Activated B cell treated with CpG ODN at 0.5 μM for 24 hours (primary cell): Measurements from ENCODE around the gene LETM1. TPM values are rescaled to one million over a fixed set of nuclear protein-coding genes. Genes with fewer than 3 reads are reported as not detected.

ENCODE experiments used
- ATAC-seq: fragments of 200-7000 bp; cut with Tn5 transposase; one replicate; pipeline ENCODE4 v1.10.0; 2021; ENCODE audit warnings: low read depth, mild to moderate bottlenecking, moderate library complexity
- CTCF ChIA-PET: fragments of 350-600 bp; sonication (Branson Sonifier 250); formaldehyde crosslinking; loops from one replicate; lab custom pipeline; 2021; ENCODE audit warnings: antibody characterized with exemption; lab: Charles Lee
- POLR2A ChIA-PET: fragments of 350-600 bp; sonication (Branson Sonifier 250); formaldehyde crosslinking; loops from one replicate; lab custom pipeline; 2021; ENCODE audit warnings: antibody characterized with exemption; lab: Charles Lee
- DNase-seq: peaks from one replicate; pipeline ENCODE4 v3.0.0; 2022
- H3K27ac Mint-ChIP-seq: one replicate; pipeline ENCODE4 v1.8.0; 2020; ENCODE audit warnings: mixed read lengths
- H3K27me3 Mint-ChIP-seq: one replicate; pipeline ENCODE4 v1.8.0; 2021; ENCODE audit warnings: mixed read lengths
- H3K36me3 Mint-ChIP-seq: one replicate; pipeline ENCODE4 v1.8.0; 2021; ENCODE audit warnings: low read depth, mixed read lengths
- H3K4me1 Mint-ChIP-seq: one replicate; pipeline ENCODE4 v1.8.0; 2021; ENCODE audit warnings: mixed read lengths
- H3K4me3 Mint-ChIP-seq: one replicate; pipeline ENCODE4 v1.8.0; 2020; ENCODE audit warnings: mild to moderate bottlenecking, mixed read lengths
- H3K9me3 Mint-ChIP-seq: one replicate; pipeline ENCODE4 v1.8.0; 2020; ENCODE audit warnings: mixed read lengths
- CTCF ChIP-seq: fragments of 200-600 bp; IDR thresholded peaks from one replicate; pipeline ENCODE4 v1.8.0; 2022; ENCODE audit warnings: antibody characterized with exemption, mild to moderate bottlenecking
- intact Hi-C: fragments of 100-400 bp; cut with micrococcal nuclease; formaldehyde crosslinking; loops from one replicate; pipeline ENCODE4 v1.15.1; 2024
- total RNA-seq: library from RNA; stranded (reverse); gene quantifications from 2 replicates; pipeline ENCODE4 v1.2.3, GENCODE V29; 2022

LETM1 gene
- total RNA-seq, 1 donor from 2014 or later, result 60.3 TPM

- H3K27ac Mint-ChIP-seq, result peak overlapping the region; percentile 75
- POLR2A ChIA-PET, result interaction anchor here (0.9 to 4.2 kb wide), 5 partner anchors 8 to 143 kb away, joined by 3 to 35 read pairs (median 5); partner anchors contain the start of genes NSD2, SLBP, TACC3 and TMEM129
- H3K36me3 Mint-ChIP-seq, result peaks cover 9% of the 10 kb centered on the region
- CTCF ChIA-PET, result interaction anchor here (2.2 kb wide), 1 partner anchor 14 kb away, joined by 6 read pairs; no protein-coding TSS in a partner anchor
- peaks cover 23% of the 10 kb centered on the region for H3K4me1 Mint-ChIP-seq
- DNase-seq (peak; percentile 49), ATAC-seq (peak; percentile 28)
- TF ChIP-seq CTCF, result no peak
- peak overlapping the region; percentile 80 for H3K4me3 Mint-ChIP-seq
- H3K9me3 Mint-ChIP-seq, result no peaks in the 10 kb centered on the region
- intact Hi-C loops, result loop anchor here (1.0 to 5.0 kb wide), 7 partner anchors 15 to 509 kb away; partner anchors contain the start of genes NELFA, SLBP and UVSSA
- H3K27me3 Mint-ChIP-seq, result no peaks in the 10 kb centered on the region
Measured at GRCh38 chr4:1855333-1856070, 454 bp downstream of the LETM1 start.

GRCh38 chr4:1854752-1855151 lies 1.2 kb downstream of the LETM1 start:
- Mint-ChIP-seq H3K4me1 (peaks cover 26% of the 10 kb centered on the region), H3K36me3 (peaks cover 11% of the 10 kb centered on the region), H3K9me3 (no peaks in the 10 kb centered on the region), H3K27me3 (no peaks in the 10 kb centered on the region), H3K27ac (peak overlapping the region; percentile 75), H3K4me3 (peak overlapping the region; percentile 80)
- no peak for ATAC-seq
- ChIA-PET CTCF (no interaction called here), POLR2A (interaction anchor here (1.1 to 4.2 kb wide), 2 partner anchors 16 to 21 kb away, joined by 5 to 35 read pairs; partner anchors contain the start of gene NSD2)
- no peak for DNase-seq
- intact Hi-C loops, result loop anchor here (5.0 kb wide), 1 partner anchor 153 kb away; the partner anchor contains the start of gene NELFA
- no peak for TF ChIP-seq CTCF

- TF ChIP-seq CTCF, result no peak
- DNase-seq (no peak), ATAC-seq (no peak)
- Mint-ChIP-seq H3K4me3 (peak overlapping the region; percentile 45), H3K9me3 (no peaks in the 10 kb centered on the region), H3K27me3 (no peaks in the 10 kb centered on the region), H3K4me1 (peaks cover 26% of the 10 kb centered on the region), H3K27ac (no peak overlapping the region), H3K36me3 (peaks cover 13% of the 10 kb centered on the region)
- ChIA-PET POLR2A (no interaction called here), CTCF (interaction anchor here (1.3 kb wide), 1 partner anchor 160 kb away, joined by 3 read pairs; no protein-coding TSS in a partner anchor)
- intact Hi-C loops, result no loop called here
Measured at GRCh38 chr4:1852904-1853623, 2.9 kb downstream of the LETM1 start.

- peaks cover 20% of the 10 kb centered on the region for H3K4me1 Mint-ChIP-seq
- CTCF ChIA-PET, result no interaction called here
- no peaks in the 10 kb centered on the region for H3K9me3 Mint-ChIP-seq
- no peaks in the 10 kb centered on the region for H3K27me3 Mint-ChIP-seq
- intact Hi-C loops, result no loop called here
- no peak for DNase-seq
- H3K27ac Mint-ChIP-seq, result no peak overlapping the region
- POLR2A ChIA-PET, result no interaction called here
- H3K4me3 Mint-ChIP-seq, result no peak overlapping the region
- H3K36me3 Mint-ChIP-seq, result peaks cover 19% of the 10 kb centered on the region
- ATAC-seq, result no peak
- TF ChIP-seq CTCF, result no peak
Measured at GRCh38 chr4:1851575-1852410, 4.2 kb downstream of the LETM1 start.
